ENCODE results near the gene SPHK2. TPM values are rescaled to one million over a fixed set of nuclear protein-coding genes. Genes with fewer than 3 reads are reported as not detected.
"Not testable (repeated sequence)": the region's sequence is repeated elsewhere in the genome, so short reads cannot be mapped to it uniquely, and the experiment has no call there.

SPHK2 gene
- total RNA-seq, 4 donors from 2014 or later, result 17.1 to 45.4 (median 31.4) TPM

- Histone ChIP-seq H3K4me1 (peaks cover 0 to 9% of the 10 kb centered on the region in 2 donors), H3K27ac (no peak overlapping the region), H3K4me3 (replicated peaks in 1 of 3) (no peak overlapping the region), H3K9me3 (no peaks in the 10 kb centered on the region), H3K27me3 (no peaks in the 10 kb centered on the region), H3K36me3 (no peaks in the 10 kb centered on the region)
- no peak for DNase-seq
- intact Hi-C loops (cut with DNase I), result no loop called here
- TF ChIP-seq CTCF (IDR thresholded peaks at IDR 0.05), result no peak
- no peak for TF ChIP-seq POLR2A (IDR thresholded peaks at IDR 0.05)
- WGBS, 2 donors, result 77 to 81% methylated on average over 23 of the region's 23 CpGs
Observed at GRCh38 chr19:48575931-48576622, 43.2 kb upstream of the SPHK2 start.

- 95% methylated on average over 7 of the region's 7 CpGs for WGBS, 2 donors
- H3K27ac ChIP-seq; H3K4me3 ChIP-seq (replicated peaks in 1 of 3); H3K27me3 ChIP-seq; H3K36me3 ChIP-seq; intact Hi-C loops (cut with DNase I); H3K4me1 ChIP-seq; H3K9me3 ChIP-seq; DNase-seq: not testable (repeated sequence)
Observed at GRCh38 chr19:48577908-48578307, 41.4 kb upstream of the SPHK2 start.

GRCh38 chr19:48578891-48579290 lies 40.4 kb upstream of the SPHK2 start:
- WGBS, 2 donors, result 47 to 65% methylated on average over 3 of the region's 3 CpGs
- H3K27me3 ChIP-seq, result no peaks in the 10 kb centered on the region
- intact Hi-C loops (cut with DNase I), result no loop called here
- no peaks in the 10 kb centered on the region for H3K9me3 ChIP-seq
- peaks cover 0 to 5% of the 10 kb centered on the region in 2 donors for H3K4me1 ChIP-seq
- no peak for DNase-seq
- H3K27ac ChIP-seq, result no peak overlapping the region
- no peak for TF ChIP-seq POLR2A (IDR thresholded peaks at IDR 0.05)
- no peak for TF ChIP-seq CTCF (IDR thresholded peaks at IDR 0.05)
- H3K36me3 ChIP-seq, result no peaks in the 10 kb centered on the region
- no peak overlapping the region for H3K4me3 ChIP-seq (replicated peaks in 1 of 3)

GRCh38 chr19:48582168-48582567 lies 37.1 kb upstream of the SPHK2 start:
- no peaks in the 10 kb centered on the region for H3K27me3 ChIP-seq
- intact Hi-C loops (cut with DNase I), result no loop called here
- no peaks in the 10 kb centered on the region for H3K36me3 ChIP-seq
- H3K9me3 ChIP-seq, result no peaks in the 10 kb centered on the region
- TF ChIP-seq CTCF (IDR thresholded peaks at IDR 0.05) (no peak), POLR2A (IDR thresholded peaks at IDR 0.05) (no peak)
- peaks cover 0 to 7% of the 10 kb centered on the region in 2 donors for H3K4me1 ChIP-seq
- WGBS, 2 donors, result 89% methylated on average over 2 of the region's 2 CpGs
- H3K4me3 ChIP-seq (replicated peaks in 1 of 3), result no peak overlapping the region
- DNase-seq, result no peak
- no peak overlapping the region for H3K27ac ChIP-seq

GRCh38 chr19:48587387-48587786 lies 31.9 kb upstream of the SPHK2 start:
- no peak for DNase-seq
- no peak overlapping the region for H3K4me3 ChIP-seq (replicated peaks in 1 of 3)
- 94 to 98% methylated on average over 3 of the region's 3 CpGs for WGBS, 2 donors
- H3K27ac ChIP-seq, result no peak overlapping the region
- intact Hi-C loops (cut with DNase I), result loop anchor here (5.0 kb wide), 1 partner anchor 80 kb away; no protein-coding TSS in a partner anchor
- H3K27me3 ChIP-seq, result no peaks in the 10 kb centered on the region
- peaks cover 0 to 10% of the 10 kb centered on the region in 2 donors for H3K4me1 ChIP-seq
- H3K9me3 ChIP-seq, result no peaks in the 10 kb centered on the region
- H3K36me3 ChIP-seq, result no peaks in the 10 kb centered on the region
- TF ChIP-seq POLR2A (IDR thresholded peaks at IDR 0.05) (no peak), CTCF (IDR thresholded peaks at IDR 0.05) (no peak)
